GM18861 (cell line): ENCODE results near the gene FSHR.

Experiments used
- ATAC-seq: cut with Tn5 transposase; IDR thresholded peaks from one replicate; pipeline ENCODE4 v1.9.1; 2021; ENCODE audit not compliant: unreplicated experiment

Gene FSHR

DNA sequence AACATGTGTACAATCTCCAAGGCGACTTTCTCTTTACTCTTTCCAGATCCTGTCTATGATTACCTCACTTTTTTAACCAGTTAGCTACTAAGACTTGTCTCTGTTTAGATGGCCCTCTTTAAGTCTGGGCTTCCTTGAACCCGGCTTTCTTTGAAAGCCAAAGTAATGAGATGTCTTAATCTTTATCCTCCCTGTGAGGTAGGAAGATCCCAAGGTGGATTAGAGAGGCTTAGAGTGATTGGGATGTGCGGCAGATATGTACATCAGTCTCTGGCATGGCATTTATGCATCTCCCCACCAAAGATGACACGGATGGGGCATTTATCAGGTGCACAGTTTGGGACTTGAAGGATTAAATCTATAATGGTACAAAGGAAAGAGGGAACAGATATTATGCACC is 186.3 kb downstream of the FSHR start:
- no peak for ATAC-seq

GRCh38 chr2:48965204-48965603 is 189.1 kb downstream of the FSHR start:
- no peak for ATAC-seq

DNA sequence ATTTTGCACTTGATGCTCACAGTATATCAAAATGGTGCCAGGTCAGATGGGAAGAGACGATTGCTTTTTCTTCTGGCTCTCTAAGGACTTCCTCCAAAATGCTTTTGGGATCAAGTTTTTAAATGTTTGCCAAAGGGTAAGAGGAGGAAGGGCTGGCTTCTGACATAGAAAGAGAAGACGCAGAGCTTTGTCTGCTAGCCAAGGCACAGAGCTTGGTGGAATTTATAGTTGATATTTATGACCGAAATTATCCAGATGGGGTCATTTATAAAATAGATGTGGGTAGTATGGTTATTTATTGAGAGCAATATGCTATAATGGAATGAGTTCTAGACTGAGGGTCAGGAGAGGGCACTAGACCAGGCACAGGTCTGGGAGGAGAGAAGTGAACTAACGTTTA is 193.3 kb downstream of the FSHR start:
- ATAC-seq = no peak

DNA sequence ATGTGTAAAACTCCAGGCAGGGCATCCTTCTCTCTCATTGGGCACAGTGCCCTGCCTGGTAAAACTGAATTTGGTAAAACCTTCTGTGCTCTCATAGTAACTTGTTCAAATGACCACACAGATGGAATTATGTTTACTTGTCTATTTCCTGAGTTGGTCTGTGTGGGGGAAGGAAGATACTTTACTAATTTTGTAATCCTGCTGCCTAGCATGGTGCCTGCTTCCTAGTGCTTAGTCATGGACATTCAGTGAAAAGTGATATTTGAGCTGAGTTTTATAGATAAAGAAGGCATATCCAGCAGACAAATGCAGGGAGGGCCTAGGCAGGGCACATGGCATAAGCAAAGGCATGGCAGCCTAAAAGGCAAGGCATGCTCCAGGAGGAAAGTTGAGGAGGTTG is 199.4 kb downstream of the FSHR start:
- no peak for ATAC-seq

DNA sequence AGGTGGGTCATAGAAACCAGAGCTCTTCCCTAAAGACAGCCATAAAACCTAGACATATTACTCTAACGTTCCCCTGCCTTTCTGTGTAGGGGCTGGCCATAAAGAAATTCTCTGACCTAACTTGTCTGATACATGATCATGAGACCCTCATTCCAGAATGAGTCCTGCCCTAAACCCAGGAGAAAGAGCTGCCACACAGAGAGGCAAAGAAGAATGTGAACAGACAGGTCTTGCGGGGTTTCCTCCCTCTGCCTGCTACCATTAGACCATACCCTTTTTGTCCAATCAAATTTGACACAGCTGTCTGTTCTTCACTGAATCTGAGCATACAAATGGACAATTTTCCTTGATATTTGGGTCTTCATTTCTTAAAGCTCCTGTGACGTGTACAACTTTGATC is 200.0 kb downstream of the FSHR start:
- no peak for ATAC-seq

DNA sequence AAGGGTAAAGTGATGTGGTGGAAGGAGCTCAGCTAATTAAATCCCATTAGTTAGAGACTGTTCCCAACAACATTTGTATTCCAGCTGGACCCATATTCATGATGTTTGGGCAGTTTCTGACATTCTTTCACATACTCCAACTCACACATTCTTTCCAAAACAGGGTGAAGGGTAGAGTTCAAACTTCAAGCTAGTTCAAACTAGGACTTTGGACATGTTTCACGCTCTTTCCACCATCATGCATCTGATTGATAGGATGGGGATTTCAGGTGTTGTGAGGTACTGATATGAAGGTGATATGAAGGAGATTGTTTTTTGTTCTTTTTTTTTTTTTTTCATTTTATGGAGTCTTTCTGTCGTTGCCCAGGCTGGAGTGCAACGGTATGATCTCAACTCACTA is 201.7 kb downstream of the FSHR start:
- ATAC-seq = no peak

DNA sequence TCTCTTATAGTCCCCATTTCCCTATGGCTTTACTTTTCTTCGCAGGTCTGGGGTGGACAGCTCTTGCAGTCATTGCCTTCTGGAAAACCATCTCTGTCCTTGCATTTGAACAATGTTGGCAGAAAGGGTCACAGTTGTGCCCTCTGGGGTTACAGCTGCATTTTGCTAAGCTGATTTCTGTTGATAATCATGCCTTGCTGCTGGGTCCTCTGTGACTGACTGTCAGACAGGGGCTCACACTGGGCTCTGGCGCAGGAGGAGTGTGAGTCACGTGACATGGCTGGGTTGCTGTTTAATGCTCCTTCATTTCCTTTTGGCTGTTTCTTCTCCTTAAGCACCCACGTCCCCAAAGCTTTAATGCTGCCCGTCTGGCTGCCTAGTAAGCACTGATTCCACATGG is 202.2 kb downstream of the FSHR start:
- no peak for ATAC-seq

GRCh38 chr2:48948400-48949125 is 205.8 kb downstream of the FSHR start:
- ATAC-seq = no peak

- peak; percentile 94 for ATAC-seq
Observed at GRCh38 chr2:48946449-48947048, 207.8 kb downstream of the FSHR start.

GRCh38 chr2:48944956-48945355 is 209.4 kb downstream of the FSHR start:
- ATAC-seq = no peak

DNA sequence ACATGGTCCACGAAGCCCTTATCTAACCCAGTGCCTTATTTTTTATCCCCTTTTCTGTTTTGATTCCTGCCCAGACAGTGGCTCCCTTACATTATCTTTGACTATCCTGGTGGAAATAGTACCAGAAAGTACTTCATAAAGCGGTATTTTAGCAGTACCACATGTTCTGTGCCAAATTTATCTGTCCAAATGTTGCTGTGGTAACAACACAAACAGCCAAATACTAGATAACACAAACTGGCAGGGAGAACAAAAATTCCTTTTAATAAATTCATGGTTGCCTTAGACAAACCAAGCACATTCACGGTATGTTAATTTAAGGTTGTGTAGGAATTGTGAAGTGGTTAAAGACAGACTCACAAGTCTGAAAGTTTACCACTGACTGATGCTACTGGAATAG is 210.9 kb downstream of the FSHR start:
- no peak for ATAC-seq

DNA sequence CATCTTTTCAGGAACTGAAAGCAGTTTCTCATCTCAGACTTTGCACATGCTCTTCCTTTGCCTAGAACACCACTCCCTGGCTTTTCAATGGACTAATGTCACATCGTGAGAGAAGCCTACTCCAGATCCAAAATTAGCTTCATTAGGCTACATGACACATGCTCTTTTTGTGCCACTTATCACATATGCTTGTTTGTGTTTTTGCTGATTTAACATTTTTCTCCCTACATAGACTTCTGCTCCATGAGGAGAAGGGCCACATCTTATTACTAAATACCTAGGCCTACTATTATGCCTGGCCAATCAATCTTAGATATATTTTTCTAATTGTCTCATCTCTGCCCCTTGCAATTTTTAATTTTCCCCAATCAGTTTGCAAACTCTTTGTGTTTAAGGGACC is 212.4 kb downstream of the FSHR start:
- ATAC-seq = no peak

DNA sequence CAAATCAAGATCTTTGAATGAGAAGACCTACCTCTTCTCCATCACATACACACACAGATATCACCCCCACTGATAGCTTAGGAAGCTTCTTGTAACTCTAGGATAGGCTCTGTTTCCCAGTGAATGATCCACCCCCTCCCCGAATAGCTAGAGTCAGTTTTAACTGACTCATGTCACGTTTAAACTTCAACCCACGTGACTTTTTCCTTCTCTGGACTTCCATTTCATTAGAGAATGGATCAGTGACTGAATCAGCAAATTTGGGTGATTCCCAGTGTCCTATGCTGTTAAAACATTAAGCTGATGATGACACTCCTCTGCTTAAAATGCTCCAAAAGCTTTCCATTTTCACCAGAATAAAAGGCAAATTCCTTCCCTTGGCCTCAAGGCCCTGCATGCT is 212.9 kb downstream of the FSHR start:
- no peak for ATAC-seq

DNA sequence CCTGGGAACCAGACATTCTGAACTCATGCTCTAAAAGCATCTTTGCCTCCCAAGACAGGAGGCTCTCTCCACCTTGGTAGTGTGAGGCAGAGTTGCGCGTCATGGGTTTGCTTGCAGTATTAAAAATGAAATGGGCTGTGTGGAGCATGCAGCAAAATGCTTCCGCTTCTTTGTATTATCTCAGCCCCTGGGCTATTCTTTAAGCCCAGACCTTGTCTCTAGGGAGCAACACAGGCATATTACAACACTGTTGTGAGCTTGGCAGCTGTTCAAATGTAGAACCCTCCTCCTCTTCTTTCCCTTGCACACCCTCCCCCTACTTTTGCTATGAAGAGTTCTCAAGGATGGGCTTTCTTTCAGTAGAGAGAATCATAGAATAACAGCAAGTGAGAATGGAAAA is 213.7 kb downstream of the FSHR start:
- no peak for ATAC-seq

GRCh38 chr2:48939232-48939631 is 215.1 kb downstream of the FSHR start:
- no peak for ATAC-seq

DNA sequence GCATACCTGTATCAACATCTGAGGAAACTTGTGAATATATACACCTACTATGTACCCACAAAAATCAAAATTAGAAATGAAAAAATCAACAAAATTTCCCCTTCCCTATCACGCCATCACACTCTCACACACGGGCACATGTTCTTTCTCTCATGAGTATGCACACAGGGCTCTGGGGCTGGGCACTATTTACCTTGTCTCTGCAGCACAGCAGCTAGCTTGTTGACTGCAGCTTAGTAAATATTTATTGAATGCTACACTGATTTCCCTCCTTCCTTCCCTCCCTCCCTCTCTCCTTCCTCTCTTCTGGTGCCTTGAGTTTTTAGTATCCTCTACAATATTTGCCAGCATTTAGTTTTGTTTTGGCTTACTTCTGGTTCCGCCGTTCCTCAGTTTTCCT is 216.1 kb downstream of the FSHR start:
- no peak for ATAC-seq

- no peak for ATAC-seq
Observed at GRCh38 chr2:48934807-48935206, 219.5 kb downstream of the FSHR start.

GRCh38 chr2:48933828-48934497 is 220.4 kb downstream of the FSHR start:
- ATAC-seq = no peak

- no peak for ATAC-seq
Observed at GRCh38 chr2:48932667-48933066, 221.6 kb downstream of the FSHR start.

- ATAC-seq = no peak
Observed at GRCh38 chr2:48929571-48930301, 224.6 kb downstream of the FSHR start.

GRCh38 chr2:48927355-48927754 is 227.0 kb downstream of the FSHR start:
- no peak for ATAC-seq

- ATAC-seq = no peak
Observed at GRCh38 chr2:48915884-48916283, 238.4 kb downstream of the FSHR start.
